Gastrocnemius medialis (tissue), 4 donors: Measurements from ENCODE around the gene FCER2. TPM values are rescaled to one million over a fixed set of nuclear protein-coding genes. Genes with fewer than 3 reads are reported as not detected.

Experiments
- ATAC-seq, 2 donors: fragments of 150-250 bp; one replicate each; pipeline ENCODE4 v1.9.1; 2016
- DNase-seq, 2 donors: peaks; one replicate each; pipeline ENCODE4 v3.0.0-alpha.2; 2019
- H3K27ac ChIP-seq, 4 donors: fragments of 200-600 bp; sonication (generic); 1 replicate in 1 of 4; 2 replicates in 3 of 4; pipeline ENCODE4 v1.5.1; 2016 to 2018; ENCODE audit warnings: mild to moderate bottlenecking in 2 of 4, moderate library complexity in 1 of 4
- H3K27me3 ChIP-seq, 3 donors: fragments of 200-600 bp; sonication (generic) in 2 of 3; 1 replicate in 1 of 3; 2 replicates in 2 of 3; pipeline versions ENCODE4 v1.5.1 to v1.6.0; 2016 to 2019; ENCODE audit warnings: mild to moderate bottlenecking in 1 of 3, moderate library complexity in 1 of 3
- H3K36me3 ChIP-seq, 2 donors: fragments of 200-600 bp; sonication (generic) in 1 of 2; one replicate each; pipeline ENCODE4 v1.5.1; 2017 to 2018
- H3K4me1 ChIP-seq, 2 donors: fragments of 200-600 bp; sonication (generic) in 1 of 2; one replicate each; pipeline ENCODE4 v1.5.1; 2016 to 2017; ENCODE audit warnings: mild to moderate bottlenecking in 2 of 2
- H3K4me3 ChIP-seq, 4 donors: fragments of 200-600 bp; sonication (generic) in 3 of 4; 1 replicate in 1 of 4; 2 replicates in 3 of 4; pipeline ENCODE4 v1.5.1; 2016 to 2019; ENCODE audit warnings: mild to moderate bottlenecking in 2 of 4
- H3K9me3 ChIP-seq, 3 donors: fragments of 200-600 bp; sonication (generic) in 2 of 3; 1 replicate in 1 of 3; 2 replicates in 2 of 3; pipeline ENCODE4 v1.5.1; 2016 to 2019
- POLR2A ChIP-seq, 2 donors: fragments of 450-650 bp; IDR thresholded peaks; one replicate each; pipeline ENCODE4 v1.6.1; 2017; ENCODE audit warnings: antibody characterized with exemption in 2 of 2, mild to moderate bottlenecking in 2 of 2, moderate library complexity in 2 of 2
- in situ Hi-C, 4 donors: fragments of 200-750 bp; cut with MboI; loops; one replicate each; pipeline versions ENCODE4 v1.15.0 to v1.8.0; 2017; ENCODE audit warnings: low sequenced_read_pairs in 4 of 4
- intact Hi-C: fragments of 100-400 bp; cut with DNase I; formaldehyde crosslinking; loops from one replicate; pipeline ENCODE4 v1.15.1; 2023; ENCODE audit warnings: low total_unique reads
- total RNA-seq, 4 donors: library from RNA; depleted of rRNA; stranded (reverse); fragments of >200 nt; gene quantifications; one replicate each; pipeline versions ENCODE4 v1.1.0 to v1.2.3, GENCODE V29; 2016
- TF ChIP-seq, protein P1 (sequence below), 5 experiments: fragments of 450-650 bp in 3 of 5; fragments of 200-600 bp in 2 of 5; sonication (generic) in 2 of 5; IDR thresholded peaks in 4 of 5; conservative IDR thresholded peaks in 1 of 5; 1 replicate in 4 of 5; 2 replicates in 1 of 5; pipeline ENCODE4 v1.5.1; 2016 to 2019; ENCODE audit warnings: antibody characterized with exemption in 5 of 5, mild to moderate bottlenecking in 3 of 5, moderate library complexity in 3 of 5

FCER2 gene
- total RNA-seq, 4 donors from 2014 or later, result not detected

- no peak for DNase-seq
- intact Hi-C loops (loop anchor here (10.0 kb wide), 1 partner anchor 328 kb away; no protein-coding TSS in a partner anchor), in situ Hi-C loops (loop anchor here in 1 of 4 donors (5.0 kb wide), 1 partner anchor 110 kb away; no protein-coding TSS in a partner anchor)
- no peak for ATAC-seq
- H3K27me3 ChIP-seq, result no peaks in the 10 kb centered on the region
- peak overlapping the region in 3 of 4 donors; percentile 83 to 93 (median 90) for H3K27ac ChIP-seq
- TF ChIP-seq, protein P1, sequence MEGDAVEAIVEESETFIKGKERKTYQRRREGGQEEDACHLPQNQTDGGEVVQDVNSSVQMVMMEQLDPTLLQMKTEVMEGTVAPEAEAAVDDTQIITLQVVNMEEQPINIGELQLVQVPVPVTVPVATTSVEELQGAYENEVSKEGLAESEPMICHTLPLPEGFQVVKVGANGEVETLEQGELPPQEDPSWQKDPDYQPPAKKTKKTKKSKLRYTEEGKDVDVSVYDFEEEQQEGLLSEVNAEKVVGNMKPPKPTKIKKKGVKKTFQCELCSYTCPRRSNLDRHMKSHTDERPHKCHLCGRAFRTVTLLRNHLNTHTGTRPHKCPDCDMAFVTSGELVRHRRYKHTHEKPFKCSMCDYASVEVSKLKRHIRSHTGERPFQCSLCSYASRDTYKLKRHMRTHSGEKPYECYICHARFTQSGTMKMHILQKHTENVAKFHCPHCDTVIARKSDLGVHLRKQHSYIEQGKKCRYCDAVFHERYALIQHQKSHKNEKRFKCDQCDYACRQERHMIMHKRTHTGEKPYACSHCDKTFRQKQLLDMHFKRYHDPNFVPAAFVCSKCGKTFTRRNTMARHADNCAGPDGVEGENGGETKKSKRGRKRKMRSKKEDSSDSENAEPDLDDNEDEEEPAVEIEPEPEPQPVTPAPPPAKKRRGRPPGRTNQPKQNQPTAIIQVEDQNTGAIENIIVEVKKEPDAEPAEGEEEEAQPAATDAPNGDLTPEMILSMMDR (IDR thresholded peaks at IDR 0.05 in 4 of 5, conservative IDR thresholded peaks at IDR 0.05 in 1 of 5), result no peak
- TF ChIP-seq POLR2A (IDR thresholded peaks at IDR 0.05), result no peak
- peaks cover 4 to 9% of the 10 kb centered on the region in 2 donors for H3K4me1 ChIP-seq
- no peaks in the 10 kb centered on the region for H3K9me3 ChIP-seq
- peak overlapping the region in 3 of 4 donors; percentile 91 to 100 (median 94) for H3K4me3 ChIP-seq
- H3K36me3 ChIP-seq, result peaks cover 0 to 22% of the 10 kb centered on the region in 2 donors
Observed at GRCh38 chr19:7682175-7682855, 19.6 kb downstream of the FCER2 start.

GRCh38 chr19:7681340-7682174 is 20.4 kb downstream of the FCER2 start:
- in situ Hi-C loops (loop anchor here in 1 of 4 donors (5.0 kb wide), 1 partner anchor 109 kb away; no protein-coding TSS in a partner anchor), intact Hi-C loops (loop anchor here (2.0 to 10.0 kb wide), 2 partner anchors 119 to 327 kb away; no protein-coding TSS in a partner anchor)
- Histone ChIP-seq H3K27ac (peak overlapping the region; percentile 83 to 94 (median 92)), H3K4me1 (peaks cover 4 to 9% of the 10 kb centered on the region in 2 donors), H3K27me3 (peaks cover 0 to 3% (median 0%) of the 10 kb centered on the region in 3 donors), H3K4me3 (peak overlapping the region; percentile 91 to 100 (median 94)), H3K9me3 (no peaks in the 10 kb centered on the region), H3K36me3 (peaks cover 0 to 22% of the 10 kb centered on the region in 2 donors)
- ATAC-seq, result peak; percentile 59 to 72
- peak; percentile 68 to 78 for DNase-seq
- TF ChIP-seq POLR2A (IDR thresholded peaks at IDR 0.05), result no peak
- TF ChIP-seq, protein P1 (IDR thresholded peaks at IDR 0.05 in 4 of 5, conservative IDR thresholded peaks at IDR 0.05 in 1 of 5), result peak in 4 of 5 experiments; percentile 11 to 53 (median 32)

- Histone ChIP-seq H3K4me3 (peak within 1 kb of the TSS; percentile 91 to 100 (median 94)), H3K36me3 (peaks cover 0 to 22% of the 10 kb centered on the region in 2 donors), H3K4me1 (peaks cover 4 to 9% of the 10 kb centered on the region in 2 donors), H3K9me3 (no peaks in the 10 kb centered on the region), H3K27me3 (peaks cover 0 to 10% (median 0%) of the 10 kb centered on the region in 3 donors), H3K27ac (peak within 1 kb of the TSS; percentile 83 to 94 (median 92))
- TF ChIP-seq POLR2A (IDR thresholded peaks at IDR 0.05), result peak; percentile 60 to 77
- TF ChIP-seq, protein P1 (IDR thresholded peaks at IDR 0.05 in 4 of 5, conservative IDR thresholded peaks at IDR 0.05 in 1 of 5), result peak in 4 of 5 experiments; percentile 80 to 100 (median 99)
- peak; percentile 55 to 77 for DNase-seq
- in situ Hi-C loops (loop anchor here in 1 of 4 donors (5.0 kb wide), 1 partner anchor 108 kb away; no protein-coding TSS in a partner anchor), intact Hi-C loops (loop anchor here (1.0 to 10.0 kb wide), 5 partner anchors 28 to 326 kb away; partner anchors contain the start of genes PET100 and XAB2)
- peak; percentile 86 to 91 for ATAC-seq
Observed at GRCh38 chr19:7680606-7681339, 21.2 kb downstream of the FCER2 start, which contains the start of gene TRAPPC5. TRAPPC5 (plus strand) TSS chr19:7680833; CDS start chr19:7682254, 1,421 bp downstream.
